Ishikawa (cell line): ENCODE measurements around the gene MPV17L.
"Not testable (repeated sequence)": the region's sequence is repeated elsewhere in the genome, so short reads cannot be mapped to it uniquely, and the experiment has no call there.

Experiments used
- EP300 ChIP-seq: IDR thresholded peaks from 2 replicates; pipeline ENCODE4 v1.6.1; 2012; ENCODE audit warnings: borderline replicate concordance
- FOXM1 ChIP-seq: IDR thresholded peaks from 2 replicates; pipeline ENCODE4 v1.6.1; 2012; ENCODE audit warnings: low read depth, borderline replicate concordance
- TCF12 ChIP-seq: IDR thresholded peaks from 2 replicates; pipeline ENCODE4 v1.6.1; 2012; ENCODE audit warnings: low read depth
- TF ChIP-seq, protein P1 (sequence below): IDR thresholded peaks from 2 replicates; pipeline ENCODE4 v1.6.1; 2012; ENCODE audit warnings: low read depth, mild to moderate bottlenecking
- TF ChIP-seq, protein P2 (sequence below): IDR thresholded peaks from 2 replicates; pipeline ENCODE4 v1.6.1; 2012
- TF ChIP-seq, protein P3 (sequence below): IDR thresholded peaks from 2 replicates; pipeline ENCODE4 v1.6.1; 2012

DNA sequence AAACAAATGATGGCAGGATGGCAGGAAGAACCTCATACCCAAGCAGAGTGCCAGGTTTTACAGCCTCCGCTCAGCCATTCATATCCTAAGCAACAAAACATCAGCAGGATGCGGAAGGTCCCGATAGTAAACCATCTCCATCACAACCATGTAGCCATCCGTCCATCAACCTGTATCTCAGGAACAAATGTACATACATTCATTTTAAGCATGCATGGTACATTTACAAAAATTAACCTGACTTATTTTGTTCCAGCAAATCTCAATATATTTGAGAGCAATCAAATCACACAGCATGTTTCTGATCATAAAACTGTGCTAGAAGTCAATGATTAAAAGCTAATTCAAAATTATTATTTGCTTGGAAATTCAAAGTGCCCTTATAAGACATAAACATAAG lies 17.4 kb upstream of the MPV17L start, which contains the start of gene NPIPA5:
- TF ChIP-seq, protein P1, sequence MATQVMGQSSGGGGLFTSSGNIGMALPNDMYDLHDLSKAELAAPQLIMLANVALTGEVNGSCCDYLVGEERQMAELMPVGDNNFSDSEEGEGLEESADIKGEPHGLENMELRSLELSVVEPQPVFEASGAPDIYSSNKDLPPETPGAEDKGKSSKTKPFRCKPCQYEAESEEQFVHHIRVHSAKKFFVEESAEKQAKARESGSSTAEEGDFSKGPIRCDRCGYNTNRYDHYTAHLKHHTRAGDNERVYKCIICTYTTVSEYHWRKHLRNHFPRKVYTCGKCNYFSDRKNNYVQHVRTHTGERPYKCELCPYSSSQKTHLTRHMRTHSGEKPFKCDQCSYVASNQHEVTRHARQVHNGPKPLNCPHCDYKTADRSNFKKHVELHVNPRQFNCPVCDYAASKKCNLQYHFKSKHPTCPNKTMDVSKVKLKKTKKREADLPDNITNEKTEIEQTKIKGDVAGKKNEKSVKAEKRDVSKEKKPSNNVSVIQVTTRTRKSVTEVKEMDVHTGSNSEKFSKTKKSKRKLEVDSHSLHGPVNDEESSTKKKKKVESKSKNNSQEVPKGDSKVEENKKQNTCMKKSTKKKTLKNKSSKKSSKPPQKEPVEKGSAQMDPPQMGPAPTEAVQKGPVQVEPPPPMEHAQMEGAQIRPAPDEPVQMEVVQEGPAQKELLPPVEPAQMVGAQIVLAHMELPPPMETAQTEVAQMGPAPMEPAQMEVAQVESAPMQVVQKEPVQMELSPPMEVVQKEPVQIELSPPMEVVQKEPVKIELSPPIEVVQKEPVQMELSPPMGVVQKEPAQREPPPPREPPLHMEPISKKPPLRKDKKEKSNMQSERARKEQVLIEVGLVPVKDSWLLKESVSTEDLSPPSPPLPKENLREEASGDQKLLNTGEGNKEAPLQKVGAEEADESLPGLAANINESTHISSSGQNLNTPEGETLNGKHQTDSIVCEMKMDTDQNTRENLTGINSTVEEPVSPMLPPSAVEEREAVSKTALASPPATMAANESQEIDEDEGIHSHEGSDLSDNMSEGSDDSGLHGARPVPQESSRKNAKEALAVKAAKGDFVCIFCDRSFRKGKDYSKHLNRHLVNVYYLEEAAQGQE = not testable (repeated sequence)
- not testable (repeated sequence) for TF ChIP-seq EP300, TCF12, FOXM1
- TF ChIP-seq, protein P2, sequence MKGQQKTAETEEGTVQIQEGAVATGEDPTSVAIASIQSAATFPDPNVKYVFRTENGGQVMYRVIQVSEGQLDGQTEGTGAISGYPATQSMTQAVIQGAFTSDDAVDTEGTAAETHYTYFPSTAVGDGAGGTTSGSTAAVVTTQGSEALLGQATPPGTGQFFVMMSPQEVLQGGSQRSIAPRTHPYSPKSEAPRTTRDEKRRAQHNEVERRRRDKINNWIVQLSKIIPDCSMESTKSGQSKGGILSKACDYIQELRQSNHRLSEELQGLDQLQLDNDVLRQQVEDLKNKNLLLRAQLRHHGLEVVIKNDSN = not testable (repeated sequence)
- TF ChIP-seq, protein P3, sequence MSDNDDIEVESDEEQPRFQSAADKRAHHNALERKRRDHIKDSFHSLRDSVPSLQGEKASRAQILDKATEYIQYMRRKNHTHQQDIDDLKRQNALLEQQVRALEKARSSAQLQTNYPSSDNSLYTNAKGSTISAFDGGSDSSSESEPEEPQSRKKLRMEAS = not testable (repeated sequence)
